ENCODE data around the gene HDLBP.

DNA sequence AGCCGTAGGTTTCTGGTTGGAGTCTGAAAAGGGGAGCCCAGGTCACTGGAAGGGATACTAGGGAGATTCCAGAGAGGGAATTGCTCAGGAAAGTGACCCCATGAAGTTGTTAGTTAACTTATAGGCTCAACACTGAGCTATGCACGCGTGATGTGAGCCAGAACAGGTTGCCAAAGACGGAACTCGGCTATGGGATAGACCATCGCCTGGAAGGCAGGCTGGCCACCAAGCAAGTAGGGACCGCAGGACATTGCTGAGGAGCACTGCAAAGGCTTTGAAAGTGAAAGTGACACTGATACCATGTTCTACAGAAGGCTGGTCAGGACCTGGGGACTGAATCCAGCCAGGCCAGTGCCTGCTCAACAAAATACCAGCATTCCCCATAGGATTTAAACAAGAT lies 48.0 kb upstream of the HDLBP start:
- TF ChIP-seq POLR2A (IDR thresholded peaks at IDR 0.05; ENCODE audit: low read depth, low read length) (no peak), POLR2AphosphoS5 (IDR thresholded peaks at IDR 0.05; ENCODE audit: low read depth, low read length) (no peak)

Data from GM12892 (cell line).